GM19099 (cell line): ENCODE results near the gene HELZ.

ENCODE experiments used
- POLR2A ChIP-seq: IDR thresholded peaks from 3 replicates; pipeline ENCODE4 v1.6.1; 2011; ENCODE audit warnings: low read depth; ENCODE audit not compliant: insufficient read length; ENCODE audit errors: extremely low read depth

The HELZ gene

DNA sequence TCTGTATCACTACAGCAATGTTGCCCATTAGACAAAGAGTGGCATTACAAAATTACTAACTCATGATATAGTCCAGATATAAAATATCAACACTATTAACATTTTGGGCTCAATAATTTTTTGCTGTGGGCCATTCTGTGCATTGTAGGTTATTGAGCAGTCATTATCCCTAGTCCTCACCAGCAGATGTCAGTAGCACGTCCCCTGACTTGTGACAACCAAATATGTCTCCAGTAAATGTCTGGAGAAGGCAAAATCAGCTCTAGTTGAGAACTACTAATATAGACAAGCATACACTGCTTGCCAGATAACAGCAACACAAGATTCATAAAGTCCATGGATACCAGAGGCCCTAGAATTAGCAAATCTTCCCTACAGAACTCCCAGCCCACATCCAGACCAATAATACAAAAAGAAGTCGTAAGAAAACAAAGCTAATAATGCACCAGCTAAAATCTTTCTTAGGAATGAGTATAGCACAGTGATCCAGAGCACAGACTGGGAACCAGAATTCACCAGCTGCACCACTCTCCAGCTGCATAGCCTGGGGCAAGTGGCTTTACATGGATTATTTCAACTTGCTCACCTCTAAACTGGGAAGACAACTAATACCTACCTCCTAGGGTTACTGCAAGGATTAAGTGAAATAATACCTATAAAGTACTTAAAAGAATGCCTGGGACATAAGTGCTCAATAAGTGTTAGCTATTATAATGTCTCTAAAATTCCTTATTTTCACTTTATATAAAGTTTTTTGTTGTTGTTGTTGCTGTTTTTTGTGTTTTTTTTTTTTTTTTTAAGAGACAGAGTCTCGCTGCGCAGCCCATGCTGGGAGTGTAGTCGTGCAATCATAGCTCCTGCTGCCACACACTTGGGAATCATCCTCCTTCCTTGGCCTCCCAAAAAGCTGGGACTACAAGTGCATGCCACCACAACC lies 23.7 kb downstream of the HELZ start:
- no peak for TF ChIP-seq POLR2A

GRCh38 chr17:67218385-67218950 lies 26.5 kb downstream of the HELZ start:
- no peak for TF ChIP-seq POLR2A

DNA sequence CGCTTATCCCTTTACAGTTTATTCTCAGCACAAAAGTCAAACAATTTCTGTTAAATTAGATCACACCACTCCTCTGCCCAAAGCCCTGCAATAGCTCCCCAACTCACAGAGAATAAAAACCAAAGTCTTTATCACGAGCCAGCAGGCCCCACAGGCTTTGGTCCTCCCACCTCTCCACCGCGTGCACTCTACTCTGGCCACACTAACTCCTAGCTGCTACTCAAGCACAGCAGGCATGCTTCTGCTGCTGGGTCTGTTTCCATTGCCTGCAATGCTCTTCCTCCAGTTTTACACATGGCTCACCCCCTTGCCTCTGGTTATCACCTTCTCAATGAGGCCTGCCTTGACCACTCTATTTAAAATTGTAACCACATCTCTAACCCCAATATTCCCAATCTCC lies 27.6 kb downstream of the HELZ start:
- no peak for TF ChIP-seq POLR2A

GRCh38 chr17:67216578-67217320 lies 28.2 kb downstream of the HELZ start:
- no peak for TF ChIP-seq POLR2A

DNA sequence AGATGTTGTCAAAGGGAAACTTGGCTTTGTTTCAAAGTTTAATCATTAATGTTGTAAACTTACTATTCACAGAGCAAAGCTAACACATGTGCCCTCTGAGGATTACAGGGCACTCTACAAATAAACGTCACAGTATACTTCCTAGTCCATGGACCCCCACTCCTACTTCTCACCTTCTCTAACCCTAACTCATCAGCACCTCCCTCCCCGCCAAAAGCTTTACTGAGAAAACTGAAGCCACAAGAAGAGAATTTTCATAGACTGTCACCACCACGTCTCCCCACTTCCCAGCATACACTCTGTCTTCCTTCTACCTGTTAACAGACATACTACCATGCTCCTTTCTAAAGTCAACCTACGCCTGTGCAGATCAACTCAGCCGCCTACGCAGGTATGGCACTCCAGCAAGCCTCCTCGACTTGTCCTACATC lies 29.0 kb downstream of the HELZ start:
- TF ChIP-seq POLR2A = no peak

- no peak for TF ChIP-seq POLR2A
Measured at GRCh38 chr17:67212714-67213417, 32.1 kb downstream of the HELZ start.

DNA sequence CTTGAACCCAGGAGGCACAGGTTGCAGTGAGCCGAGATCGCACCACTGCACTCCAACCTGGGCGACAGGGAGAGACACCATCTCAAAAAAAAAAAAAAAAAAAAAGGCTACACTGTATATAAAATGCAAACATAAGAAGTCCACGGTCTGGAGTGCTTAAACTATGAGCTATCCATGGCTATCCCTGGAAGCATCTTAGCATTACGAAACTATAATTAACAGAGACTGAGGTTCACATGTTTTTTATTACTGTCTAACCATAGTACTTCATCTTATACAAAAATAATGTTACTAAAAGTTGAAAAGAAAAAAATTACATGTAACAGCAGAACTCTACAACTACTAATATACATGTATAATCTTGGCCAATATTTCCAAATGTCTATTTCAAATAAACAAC lies 32.8 kb downstream of the HELZ start:
- no peak for TF ChIP-seq POLR2A

DNA sequence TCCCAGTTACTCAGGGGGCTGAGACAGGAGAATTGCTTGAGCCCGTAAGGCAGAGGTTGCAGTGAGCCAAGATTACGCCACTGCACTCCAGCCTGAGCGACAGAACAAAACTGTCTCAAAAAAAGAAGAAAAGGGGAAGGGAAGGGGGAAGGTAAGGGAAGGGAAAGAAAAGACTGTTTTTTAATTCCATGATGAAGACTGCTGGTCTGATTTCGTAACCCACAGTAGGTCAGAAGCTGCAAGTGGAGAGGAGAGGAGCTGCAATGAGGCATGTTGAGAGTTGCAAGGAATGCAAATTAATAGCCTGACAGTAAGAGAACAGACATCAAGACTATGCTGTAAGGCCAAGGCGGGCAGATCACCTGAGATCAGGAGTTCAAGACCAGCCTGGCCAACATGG lies 33.3 kb downstream of the HELZ start:
- no peak for TF ChIP-seq POLR2A

- no peak for TF ChIP-seq POLR2A
Measured at GRCh38 chr17:67210915-67211314, 34.1 kb downstream of the HELZ start.

DNA sequence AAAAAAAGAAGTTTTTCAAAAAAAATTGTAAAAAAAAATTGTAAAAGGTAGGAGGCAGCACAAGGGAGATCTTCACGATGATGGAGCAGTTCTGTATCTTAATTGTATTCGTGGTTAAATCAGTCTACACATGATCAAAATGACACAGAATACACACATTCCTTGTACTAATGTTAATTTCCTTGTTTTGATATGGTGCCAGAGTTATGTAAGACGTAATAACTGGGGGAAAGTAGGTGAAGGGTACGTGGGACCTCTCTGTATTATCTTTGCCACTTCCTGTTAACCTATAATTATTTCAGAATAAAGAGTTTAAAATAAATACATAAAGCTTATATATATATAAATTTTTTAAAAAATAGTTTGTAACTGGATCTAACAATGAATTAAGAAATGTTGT lies 36.8 kb downstream of the HELZ start:
- no peak for TF ChIP-seq POLR2A

- TF ChIP-seq POLR2A = no peak
Measured at GRCh38 chr17:67203818-67204217, 41.2 kb downstream of the HELZ start.

GRCh38 chr17:67202503-67202902 lies 42.5 kb downstream of the HELZ start:
- TF ChIP-seq POLR2A = no peak

DNA sequence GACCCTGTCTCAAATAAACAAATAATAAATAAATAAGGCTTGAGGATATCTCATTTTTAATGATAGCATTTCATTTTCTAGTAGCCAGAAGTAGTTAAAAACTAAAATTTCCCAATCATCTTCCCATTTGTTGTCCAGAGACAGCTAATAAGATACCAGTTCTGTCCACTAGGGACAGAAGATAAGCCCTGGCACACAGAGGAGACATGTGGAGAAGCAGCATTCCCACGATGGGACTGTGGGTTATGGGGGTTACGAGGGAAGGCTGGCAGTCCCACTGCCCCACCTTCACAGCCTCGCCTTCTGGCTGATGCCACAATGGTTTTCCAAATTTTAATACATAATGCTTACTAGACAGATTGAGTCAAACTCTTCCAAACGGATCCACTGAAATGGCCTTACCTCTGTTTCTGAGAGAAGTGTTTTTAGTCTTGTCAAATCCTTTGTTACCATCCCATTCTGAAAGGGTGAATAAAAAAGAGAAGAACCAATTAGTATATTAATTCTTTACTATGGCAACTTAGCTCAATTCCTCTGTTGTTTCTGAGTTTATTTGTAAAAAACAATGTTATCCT lies 44.2 kb downstream of the HELZ start:
- no peak for TF ChIP-seq POLR2A

- no peak for TF ChIP-seq POLR2A
Measured at GRCh38 chr17:67198131-67198530, 46.9 kb downstream of the HELZ start.

DNA sequence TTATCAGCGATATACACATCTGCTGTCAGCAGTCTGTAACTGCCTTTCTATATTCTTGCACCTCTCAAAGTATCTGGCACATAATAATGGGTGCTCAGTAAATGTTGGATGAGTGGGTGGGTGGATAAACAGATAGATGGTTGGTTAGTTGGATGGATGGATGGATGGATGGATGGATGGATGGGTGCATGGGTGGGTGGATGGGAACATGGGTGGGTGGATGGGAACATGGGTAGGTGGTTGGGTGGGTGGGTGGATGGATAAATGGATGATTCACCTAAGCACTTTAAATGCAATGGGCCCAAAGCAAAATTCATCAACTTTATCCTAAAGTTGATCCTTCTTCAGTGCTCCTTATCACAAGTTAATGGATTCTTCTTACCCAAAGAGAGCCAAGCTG lies 48.6 kb downstream of the HELZ start:
- TF ChIP-seq POLR2A = no peak
